GM21423 (cell line): ENCODE measurements around the gene CLEC2A.

Experiments
- ATAC-seq: cut with Tn5 transposase; IDR thresholded peaks from one replicate; pipeline ENCODE4 v1.9.1; 2021; ENCODE audit warnings: mild to moderate bottlenecking, moderate library complexity; ENCODE audit not compliant: unreplicated experiment

The CLEC2A gene

DNA sequence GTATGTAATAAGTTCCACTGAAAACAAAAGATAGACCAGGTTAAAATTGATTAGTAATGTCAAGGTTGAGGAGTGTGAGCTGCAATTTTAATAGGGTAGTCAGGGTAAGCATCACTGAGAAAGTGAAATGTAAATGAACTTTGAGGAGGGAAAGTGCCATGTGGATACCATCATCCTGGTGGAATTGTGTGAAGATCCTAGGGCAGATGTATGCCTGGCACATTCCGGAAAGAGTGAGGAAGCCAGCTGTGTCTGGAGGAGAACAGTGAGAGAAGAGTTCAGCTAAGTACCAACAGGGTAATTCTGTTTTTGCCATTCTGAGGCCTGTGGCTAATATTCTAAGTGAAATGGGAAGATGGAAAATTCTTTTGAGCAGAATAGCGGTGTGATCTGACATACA is 2.9 kb upstream of the CLEC2A start:
- ATAC-seq: no peak

DNA sequence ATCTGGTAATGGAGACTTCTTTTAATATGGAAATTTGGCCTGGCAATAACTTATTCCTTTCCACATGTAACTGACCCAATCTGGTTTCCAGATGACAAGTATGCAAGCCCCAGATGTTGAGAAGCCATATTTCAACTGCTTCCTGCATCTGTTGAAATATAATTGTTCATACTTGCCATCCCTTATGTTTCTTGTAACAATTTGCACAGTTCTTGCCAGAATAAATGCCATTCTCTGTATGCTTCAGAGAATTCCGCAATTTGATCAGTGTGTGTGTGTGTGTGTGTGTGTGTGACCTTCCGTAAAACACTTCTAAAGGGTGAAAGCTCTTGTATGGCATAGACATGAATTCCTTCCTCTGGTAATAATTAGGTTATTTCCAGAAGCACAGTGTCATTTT is 1.8 kb upstream of the CLEC2A start:
- no peak for ATAC-seq

DNA sequence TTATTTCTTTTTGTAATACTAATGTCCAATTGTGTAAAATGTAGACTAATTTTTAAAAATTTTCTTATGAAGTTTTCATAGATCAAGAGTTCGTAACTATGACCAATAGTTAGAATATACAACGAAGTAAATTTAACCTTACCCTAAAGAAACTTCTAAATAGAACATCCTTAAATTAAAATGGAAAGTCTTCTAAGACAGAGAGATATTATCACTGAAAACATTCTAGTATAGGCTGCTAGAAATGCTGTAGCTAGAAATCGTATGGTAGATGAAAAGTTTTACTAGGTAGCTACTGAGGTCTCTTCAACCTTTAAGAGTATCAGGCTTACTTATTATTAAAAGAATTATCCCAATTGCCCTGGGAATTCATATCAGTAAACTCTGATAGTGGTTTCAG is 925 bp downstream of the CLEC2A start:
- ATAC-seq: no peak

DNA sequence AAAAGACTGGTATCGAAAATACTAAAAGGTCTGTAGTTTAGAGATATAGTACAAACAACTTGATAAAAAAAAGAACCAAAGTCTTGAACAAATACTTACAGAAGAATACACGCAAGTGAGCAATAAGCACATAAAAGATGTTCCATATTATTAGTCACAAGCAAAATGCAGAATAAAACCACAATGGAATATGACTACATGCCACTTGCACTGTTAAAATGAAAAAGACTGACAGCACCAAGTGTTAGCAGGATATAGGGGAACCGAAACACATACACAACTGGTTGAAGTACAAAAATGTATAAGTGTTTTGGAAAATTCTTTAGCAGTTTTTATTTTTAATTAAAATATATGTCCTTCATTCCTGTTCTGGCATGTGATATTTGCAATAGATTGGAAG is 3.6 kb downstream of the CLEC2A start:
- no peak for ATAC-seq

DNA sequence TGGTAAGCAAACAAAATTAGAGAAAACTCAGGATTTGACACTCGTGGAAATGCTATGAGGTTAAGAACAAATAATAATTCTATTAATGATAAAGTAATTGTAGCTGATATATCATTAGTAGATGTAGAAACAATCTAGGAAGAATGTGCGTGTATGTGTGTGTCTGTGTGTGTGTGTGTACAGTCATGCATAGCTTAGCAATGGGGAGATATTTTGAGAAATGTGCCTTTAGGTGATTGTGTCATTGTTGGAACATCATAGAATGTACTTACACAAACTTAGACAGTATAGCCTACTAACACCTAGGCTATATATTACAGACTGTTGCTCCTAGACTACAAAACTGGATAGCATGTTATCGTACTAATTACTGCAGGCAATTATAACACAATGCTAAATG is 5.3 kb downstream of the CLEC2A start:
- no peak for ATAC-seq

DNA sequence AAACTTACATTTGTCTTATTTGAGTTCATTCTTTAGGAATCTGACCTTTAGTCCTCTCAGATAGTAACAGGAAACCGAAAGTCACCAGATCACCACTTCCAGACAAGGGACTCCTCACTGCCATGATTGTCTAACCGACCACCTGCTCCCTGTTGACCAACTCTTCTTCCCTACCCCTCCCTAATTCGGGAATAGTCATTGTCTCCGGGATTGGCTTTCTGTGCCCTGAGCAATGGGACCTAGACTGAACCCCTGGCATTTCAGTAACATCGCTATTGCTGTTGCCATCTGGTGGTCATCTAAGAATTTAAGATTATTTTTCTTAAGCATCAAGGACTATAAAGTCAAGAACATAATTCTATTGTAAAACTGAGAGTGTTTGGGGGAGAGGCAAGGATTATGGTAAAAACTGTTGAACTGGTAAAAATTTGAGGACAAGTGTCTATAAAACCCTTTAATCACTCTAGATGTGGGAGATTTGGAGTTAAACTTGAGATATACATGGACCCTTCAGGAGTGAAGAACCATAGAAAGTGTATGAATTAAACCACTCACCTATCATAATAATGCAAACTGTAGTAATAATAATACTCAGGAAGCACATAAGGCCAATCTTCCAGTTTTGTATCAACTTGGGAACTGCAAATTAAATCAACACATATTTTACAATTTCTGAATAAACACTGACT is 6.3 kb downstream of the CLEC2A start:
- ATAC-seq: no peak

DNA sequence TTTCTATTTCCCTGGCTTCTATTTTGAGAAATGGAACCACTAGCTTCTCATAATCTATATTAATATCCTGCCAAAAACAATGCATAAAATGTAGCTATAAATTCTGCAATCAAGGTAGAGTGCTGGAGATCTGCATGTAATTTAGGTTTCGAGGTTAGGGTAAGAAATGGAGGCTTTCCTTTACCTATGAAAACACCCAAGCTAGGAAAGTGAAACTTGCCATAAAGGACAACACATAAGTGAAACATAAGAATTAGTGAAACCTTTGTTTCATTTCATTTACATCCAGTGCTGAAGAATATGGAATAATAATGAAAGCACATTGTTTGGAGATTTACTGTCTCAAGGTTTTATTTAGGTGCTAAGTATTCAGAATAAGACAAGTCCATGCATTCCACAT is 9.7 kb downstream of the CLEC2A start:
- ATAC-seq: no peak

DNA sequence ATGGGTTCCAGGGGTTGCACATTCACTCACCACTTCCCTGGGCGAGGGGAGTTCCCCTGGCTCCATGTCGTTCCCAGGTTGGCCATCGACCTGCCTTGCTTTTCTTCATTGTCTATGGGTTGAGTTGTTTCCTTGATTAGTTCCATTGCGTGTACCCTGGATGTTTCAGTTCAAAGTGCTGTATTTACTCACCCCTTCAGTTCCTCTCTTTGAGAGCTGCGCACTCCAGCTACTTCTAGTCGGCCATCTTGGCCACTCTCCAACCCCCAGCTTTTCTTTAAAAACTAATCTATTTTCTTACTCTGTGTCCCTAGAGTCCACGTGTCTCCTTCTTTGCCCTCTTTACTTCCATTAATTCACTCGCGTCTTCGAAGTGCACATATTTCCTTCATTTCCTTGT is 11.7 kb downstream of the CLEC2A start:
- ATAC-seq: no peak

DNA sequence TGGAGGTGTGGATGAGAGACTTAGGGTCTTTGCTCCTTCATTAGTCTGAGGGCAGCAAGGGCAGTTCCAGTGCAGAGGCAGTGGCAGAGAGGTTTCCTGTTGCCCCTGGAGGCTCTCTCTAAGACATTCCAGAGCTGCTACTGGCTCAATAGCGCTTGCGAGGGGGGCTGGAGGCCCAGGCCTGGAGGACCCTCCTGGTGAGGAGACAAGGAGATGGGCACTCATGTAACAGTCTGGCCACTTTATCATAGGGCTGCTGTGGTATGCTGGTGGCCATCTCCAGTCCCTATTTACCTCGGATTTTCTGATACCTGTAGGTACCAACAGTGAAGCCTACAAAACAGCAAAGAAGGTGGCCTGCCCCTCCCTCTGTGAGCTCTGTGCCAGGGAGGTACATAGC is 12.7 kb downstream of the CLEC2A start:
- no peak for ATAC-seq

DNA sequence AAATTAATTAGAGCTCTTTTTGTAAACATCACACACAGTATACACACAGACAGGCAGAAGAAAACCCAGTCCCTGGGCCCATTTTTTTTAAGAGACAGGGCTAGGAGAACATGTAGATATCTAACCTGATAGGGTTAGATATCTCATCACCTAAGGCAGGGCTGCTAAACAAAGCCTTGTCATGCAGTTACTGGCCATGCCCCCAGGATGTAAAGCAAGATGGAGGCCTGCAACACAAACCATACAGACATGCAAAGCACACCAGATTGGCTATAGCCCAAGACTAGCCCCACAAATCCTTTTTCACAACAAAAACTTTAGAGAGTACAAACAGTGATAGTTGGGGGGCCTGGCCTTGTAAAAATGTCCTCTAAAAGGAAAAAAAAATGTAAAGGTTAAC is 20.5 kb downstream of the CLEC2A start:
- no peak for ATAC-seq

DNA sequence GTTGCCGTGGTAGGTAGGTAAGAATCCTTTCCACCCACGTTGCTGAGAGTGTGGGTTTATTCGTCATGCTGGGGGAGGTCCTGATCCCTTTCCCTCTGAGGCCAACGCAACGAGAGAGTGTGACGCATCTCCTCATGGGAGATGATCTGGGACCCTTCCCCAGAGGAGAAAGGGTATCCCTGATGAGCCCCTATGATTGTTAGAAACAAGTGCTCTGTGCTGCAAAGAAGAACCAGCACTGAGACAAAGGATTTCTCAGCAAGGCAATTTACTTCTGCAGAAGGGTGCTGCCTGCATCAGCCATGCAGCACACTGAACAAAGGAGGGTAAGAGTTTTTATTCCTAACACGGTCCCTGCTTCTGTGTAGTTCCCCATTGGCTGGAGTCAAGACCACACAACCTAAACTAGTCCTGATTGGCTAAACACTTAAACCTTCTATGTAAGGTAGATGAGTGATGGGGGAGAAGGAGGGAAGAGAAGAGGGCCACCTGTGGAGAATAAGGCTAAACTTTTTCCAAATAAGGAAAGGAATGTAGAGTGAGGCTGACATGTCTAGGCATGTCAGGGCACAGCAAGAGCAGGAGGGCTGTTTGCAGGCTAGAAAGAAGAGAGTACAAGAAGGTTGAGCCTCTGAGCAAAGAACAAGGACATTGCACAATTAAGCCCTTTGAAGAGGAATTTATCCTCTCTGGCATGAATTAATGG is 21.3 kb downstream of the CLEC2A start:
- no peak for ATAC-seq

DNA sequence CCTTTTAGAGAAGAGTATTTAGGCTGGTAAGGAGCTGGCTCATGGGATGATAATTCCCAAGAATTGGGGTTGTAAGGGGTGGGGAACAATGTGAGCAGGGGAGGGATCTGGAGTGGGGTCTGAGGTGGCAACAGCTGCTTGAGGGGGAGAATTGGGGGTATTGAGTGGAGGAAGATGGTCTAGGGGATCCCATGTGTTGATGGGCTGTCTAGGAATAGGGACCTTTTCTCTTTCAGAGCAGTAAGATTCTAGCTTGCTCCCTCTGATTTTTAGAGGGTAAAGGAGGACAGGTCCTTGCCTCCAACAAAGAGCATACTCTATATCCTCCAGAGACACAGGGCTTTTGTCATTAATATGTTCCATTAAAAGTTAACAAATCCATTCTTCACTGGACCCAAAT is 22.4 kb downstream of the CLEC2A start:
- ATAC-seq: no peak

DNA sequence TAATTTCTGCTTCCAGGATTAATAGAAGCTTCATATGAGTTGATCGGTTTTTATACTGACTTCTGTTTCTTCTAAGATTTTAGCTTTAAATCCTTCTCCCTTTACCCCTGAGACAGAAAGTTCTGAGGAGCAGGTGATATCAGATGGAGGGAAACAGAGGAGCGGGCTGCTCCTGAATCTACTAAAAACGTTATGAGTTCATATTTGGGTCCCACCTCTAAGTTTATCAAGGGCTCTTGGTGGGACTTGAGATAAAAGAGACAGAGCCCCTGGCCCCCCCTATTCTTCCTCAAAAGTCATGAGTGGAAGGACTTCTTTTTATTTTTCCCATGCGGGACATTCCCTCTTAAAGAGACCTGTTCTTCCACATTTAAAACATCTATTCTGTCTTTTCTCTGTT is 23.8 kb downstream of the CLEC2A start:
- ATAC-seq: no peak

DNA sequence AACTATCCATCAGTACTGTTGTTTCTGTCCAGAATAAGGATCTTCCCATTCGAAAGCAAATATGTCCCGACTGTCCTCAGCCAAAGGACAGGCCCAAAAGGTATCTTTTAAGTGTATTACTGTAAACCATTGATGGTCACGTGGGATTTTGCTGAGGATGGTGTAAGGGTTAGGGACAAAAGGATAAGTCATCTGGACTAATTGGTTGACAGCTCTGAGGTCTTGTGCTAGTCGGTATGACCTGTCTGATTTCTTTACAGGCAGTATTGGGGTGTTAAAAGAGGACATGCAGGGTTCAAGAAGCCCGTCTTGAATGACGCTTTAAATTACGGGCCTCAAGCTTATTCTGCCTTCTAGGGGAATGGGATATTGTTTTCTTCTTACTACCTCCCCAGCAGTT is 24.4 kb downstream of the CLEC2A start:
- ATAC-seq: no peak

DNA sequence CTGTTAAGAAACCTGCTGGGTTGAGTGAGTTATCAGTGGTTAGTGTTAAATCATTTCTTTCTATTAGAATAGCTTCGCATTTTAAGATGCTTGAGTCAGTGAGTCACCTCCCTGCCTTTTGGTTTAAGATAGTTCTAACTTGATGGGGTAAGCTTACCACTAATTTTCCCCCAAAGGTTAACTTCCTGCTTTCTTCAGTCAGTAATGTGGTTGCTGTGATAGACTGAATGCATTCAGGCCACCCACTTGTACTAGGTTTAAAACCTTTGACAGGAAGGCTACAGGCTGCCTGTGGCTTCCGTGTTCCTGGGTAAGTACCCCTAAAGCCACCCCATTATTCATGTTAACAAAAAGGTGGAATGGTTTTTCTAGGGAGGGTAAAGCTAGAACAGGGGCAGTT is 25.3 kb downstream of the CLEC2A start:
- ATAC-seq: no peak

DNA sequence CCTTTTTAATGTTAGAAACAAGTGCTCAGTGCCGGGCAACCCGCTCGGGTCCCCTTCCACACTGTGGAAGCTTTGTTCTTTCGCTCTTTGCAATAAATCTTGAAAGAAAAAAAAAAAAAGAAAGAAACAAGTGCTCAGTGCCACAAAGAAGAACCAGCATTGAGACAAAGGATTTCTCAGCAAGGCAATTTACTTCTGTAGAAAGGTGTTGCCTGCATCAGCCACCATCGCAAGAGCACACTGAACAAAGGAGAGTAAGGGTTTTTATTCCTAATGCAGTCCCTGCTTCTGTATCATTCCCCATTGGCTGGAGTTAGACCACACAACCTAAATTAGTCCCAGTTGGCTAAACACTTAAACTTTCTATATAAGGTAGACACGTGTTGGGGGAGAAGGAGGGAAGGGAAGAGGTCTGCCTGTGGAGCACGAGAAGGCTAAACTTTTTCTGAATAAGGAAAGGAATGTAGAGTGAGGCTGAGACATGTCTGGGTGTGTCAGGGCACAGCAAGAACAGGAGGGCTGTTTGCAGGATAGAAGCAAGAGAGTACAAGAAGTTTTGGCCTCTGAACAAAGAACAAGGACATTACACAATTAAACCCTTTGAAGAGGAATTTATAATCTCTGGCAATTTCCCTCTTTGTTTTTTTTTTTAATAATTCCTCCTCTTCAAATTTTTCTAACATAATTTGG is 29.5 kb downstream of the CLEC2A start:
- ATAC-seq: no peak

DNA sequence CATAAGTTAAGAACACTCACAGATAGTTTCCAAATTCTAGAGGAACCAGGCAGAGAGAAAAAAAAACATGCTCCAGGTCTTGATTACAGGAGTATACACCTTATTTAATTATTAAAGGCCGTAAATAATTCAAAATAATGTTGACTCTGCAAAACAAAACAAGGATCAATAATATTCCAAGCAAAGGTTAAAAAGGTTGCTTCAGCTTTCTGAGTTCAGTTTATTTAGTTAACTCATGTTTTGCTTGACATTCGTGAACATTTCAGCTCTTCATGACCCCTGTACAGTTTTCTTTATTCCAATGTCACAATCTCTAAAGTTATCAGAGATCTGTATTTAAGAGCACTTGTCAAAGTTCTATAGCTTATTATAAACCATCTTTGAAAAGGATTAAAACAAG is 31.2 kb downstream of the CLEC2A start:
- no peak for ATAC-seq

DNA sequence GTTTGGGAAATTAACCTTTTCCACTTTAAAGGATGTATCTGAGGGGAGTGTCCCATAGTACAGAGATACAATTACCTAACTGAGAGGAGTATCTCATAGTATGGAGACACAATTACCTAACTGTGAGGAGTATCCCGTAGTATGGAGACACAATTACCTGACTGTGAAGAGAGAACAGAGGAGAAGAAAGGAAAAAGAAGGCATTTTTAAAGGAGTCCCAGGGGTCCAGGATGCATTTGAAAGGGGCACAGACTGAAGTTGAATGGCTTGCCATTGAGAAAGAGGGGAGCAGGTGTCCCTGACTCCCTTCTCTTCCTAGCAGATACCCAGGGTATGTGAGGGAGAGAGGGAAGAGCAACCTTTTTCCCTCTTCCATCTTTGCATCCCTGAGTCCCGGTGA is 33.0 kb downstream of the CLEC2A start:
- ATAC-seq: no peak

DNA sequence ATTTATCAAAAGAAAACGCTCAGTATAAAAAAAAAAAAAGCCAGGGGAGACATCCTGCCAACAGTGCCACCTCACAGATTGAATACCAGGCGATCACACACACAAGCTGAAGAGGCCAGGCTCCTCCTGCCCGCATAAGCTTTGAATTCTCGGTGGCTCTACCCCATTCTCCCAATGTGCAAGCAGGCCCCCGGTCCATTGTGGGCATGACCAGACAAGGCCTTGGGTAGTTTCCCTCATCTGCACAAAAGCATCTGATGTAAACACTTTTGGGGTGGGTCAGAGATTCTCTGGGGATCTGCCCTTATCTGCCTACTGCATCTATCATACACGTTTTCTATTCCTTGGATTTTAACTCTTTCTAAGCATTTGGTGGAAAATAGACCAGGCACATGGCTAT is 34.6 kb downstream of the CLEC2A start:
- ATAC-seq: no peak

DNA sequence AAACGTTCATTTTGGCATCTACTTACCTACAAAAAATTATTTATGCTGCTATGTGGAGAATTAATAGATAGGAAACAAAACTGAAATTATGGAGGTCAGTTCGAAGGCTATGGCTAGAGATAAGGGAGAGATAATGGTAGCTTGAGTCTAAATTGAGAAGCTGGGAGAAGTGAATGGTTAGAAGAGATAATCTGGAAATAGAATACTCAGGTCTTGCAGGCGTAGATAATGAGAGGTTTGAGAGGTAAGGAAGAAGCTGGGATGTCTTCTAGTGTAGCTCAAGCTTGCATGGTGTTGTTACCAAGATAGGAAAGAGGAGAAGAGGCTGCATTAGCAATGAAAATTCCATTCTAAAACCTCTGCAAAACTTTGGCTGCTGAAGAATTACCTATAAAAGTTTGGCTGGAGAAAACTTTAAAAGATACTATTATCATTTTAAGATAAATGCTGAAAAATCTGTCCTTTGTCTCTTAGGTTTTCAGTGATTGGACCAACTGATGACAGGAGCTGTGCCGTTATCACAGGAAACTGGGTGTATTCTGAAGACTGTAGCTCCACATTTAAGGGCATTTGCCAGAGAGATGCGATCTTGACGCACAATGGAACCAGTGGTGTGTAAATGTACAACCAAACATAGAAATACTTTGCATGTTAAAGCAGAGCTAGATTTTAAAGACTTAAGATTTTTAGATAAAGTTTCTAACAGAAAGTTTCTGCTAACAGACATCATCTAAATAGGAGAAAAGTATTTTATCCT is 36.8 kb downstream of the CLEC2A start:
- no peak for ATAC-seq

DNA sequence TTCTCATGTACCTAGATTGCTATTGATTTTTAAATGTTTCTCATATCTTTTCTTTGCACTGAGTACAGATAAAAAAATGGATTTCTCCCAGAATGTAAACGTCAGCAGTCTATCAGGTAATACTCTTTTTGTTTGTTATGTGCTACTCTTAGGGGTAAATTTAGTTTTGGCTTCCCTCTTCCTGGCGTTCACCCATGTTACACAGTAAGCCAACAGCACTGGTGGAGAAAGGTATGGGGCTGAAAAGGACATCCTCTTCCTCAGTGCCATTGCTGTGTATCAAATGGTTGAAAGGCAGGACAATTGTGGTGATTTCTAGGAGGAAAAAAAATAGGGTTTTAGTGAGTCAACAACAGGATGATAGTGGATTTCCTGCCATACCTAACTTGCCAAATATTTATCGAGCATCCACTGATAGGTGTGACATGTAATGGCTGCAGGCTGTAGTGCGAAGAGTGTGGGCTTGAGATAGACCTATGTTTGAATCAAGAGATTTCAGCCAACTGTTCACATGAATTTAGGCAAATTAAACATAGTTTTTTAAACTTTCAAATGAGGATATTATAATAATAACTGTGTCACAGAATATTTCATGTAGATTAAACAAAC is 43.4 kb downstream of the CLEC2A start:
- no peak for ATAC-seq
